GM19455 (cell line): ENCODE measurements around the gene CLPTM1L.
"Not testable (repeated sequence)": the region's sequence is repeated elsewhere in the genome, so short reads cannot be mapped to it uniquely, and the experiment has no call there.

Source experiments
- ATAC-seq: cut with Tn5 transposase; IDR thresholded peaks from one replicate; pipeline ENCODE4 v1.9.1; 2021; ENCODE audit not compliant: unreplicated experiment

The CLPTM1L gene

GRCh38 chr5:1328237-1329110, 16.4 kb downstream of the CLPTM1L start:
- not testable (repeated sequence) for ATAC-seq

GRCh38 chr5:1326901-1327756, 17.8 kb downstream of the CLPTM1L start:
- ATAC-seq = not testable (repeated sequence)

- not testable (repeated sequence) for ATAC-seq
Observed at GRCh38 chr5:1326532-1326875, 18.4 kb downstream of the CLPTM1L start.

GRCh38 chr5:1325870-1326531, 18.9 kb downstream of the CLPTM1L start:
- ATAC-seq = no peak

- no peak for ATAC-seq
Observed at GRCh38 chr5:1325191-1325741, 19.6 kb downstream of the CLPTM1L start.

DNA sequence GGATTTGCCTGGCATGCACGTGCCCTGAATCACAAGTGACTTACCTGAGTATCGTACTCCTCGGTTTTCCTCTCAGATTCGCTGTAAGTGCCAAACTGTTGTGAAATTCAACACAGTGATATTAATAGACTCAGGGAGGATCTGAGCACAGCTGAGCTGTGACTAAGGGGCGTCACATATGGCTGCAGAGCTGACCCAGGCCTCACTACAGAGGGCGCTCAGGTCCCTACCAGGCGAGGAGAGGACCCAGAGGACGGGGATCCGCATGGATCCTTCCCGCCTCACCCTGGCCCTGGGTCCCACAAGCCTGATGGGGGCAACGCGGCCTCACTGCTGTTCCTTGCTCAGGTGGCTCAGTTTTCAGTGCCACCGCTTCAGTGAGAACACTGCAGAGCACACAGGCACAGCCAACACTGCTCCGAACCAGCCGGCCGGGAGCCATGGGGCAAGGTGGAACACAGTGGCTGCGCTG, 20.1 kb downstream of the CLPTM1L start:
- no peak for ATAC-seq

- no peak for ATAC-seq
Observed at GRCh38 chr5:1324301-1324700, 20.6 kb downstream of the CLPTM1L start.

DNA sequence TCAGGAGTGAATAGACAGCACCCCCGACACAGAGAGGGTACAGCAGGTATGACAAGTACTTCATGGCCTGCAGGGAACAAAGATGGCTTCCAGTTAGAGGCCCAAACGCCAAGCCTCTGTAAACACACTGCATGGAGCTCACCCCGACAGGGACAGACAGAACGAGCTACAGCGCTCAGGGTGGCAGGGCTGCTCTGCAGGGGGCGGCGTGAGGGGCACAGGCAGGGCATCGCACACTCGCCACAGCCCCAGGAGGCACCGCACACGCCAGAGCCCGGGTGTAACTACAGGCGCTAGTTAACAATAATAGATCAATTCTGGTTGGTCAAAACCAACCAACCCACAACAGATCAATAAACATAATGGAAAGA, 21.1 kb downstream of the CLPTM1L start:
- ATAC-seq = no peak

DNA sequence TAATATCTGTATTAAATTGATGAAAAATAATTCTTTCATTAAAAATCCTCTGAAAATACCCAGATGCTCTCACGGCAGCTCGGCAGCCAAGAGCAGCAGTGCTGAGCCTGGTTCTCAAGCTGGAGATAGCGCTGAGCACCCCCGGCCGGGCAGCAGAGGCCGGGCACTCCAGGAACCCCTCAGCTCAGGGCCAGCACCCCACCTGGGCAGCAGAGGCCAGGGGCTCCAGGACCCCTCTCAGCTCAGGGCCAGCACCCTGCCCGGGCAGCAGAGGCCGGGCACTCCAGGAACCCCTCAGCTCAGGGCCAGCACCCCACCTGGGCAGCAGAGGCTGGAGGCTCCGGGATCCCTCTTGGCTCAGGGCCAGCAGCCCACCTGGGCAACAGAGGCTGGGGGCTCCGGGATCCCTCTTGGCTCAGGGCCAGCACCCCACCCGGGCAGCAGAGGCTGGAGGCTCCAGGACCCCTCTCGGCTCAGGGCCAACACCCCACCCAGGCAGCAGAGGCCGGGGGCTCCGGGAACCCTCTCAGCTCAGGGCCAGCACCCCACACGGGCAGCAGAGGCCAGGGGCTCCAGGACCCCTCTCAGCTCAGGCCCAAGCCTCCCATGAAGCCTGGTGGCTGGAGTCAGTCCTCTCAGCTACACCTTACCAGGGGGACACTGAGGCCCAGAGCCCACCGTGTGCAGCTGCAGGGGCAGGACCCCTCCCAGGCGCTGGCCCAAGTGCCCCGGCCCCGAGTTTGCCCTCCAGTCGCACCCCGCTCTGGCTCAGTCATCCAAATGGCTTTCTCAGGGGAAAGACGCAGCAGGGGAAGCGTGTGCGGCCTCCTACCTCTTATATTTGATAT, 21.7 kb downstream of the CLPTM1L start:
- ATAC-seq = no peak

GRCh38 chr5:1322036-1322900, 22.6 kb downstream of the CLPTM1L start:
- ATAC-seq = no peak

- ATAC-seq = no peak
Observed at GRCh38 chr5:1321576-1321975, 23.3 kb downstream of the CLPTM1L start.

DNA sequence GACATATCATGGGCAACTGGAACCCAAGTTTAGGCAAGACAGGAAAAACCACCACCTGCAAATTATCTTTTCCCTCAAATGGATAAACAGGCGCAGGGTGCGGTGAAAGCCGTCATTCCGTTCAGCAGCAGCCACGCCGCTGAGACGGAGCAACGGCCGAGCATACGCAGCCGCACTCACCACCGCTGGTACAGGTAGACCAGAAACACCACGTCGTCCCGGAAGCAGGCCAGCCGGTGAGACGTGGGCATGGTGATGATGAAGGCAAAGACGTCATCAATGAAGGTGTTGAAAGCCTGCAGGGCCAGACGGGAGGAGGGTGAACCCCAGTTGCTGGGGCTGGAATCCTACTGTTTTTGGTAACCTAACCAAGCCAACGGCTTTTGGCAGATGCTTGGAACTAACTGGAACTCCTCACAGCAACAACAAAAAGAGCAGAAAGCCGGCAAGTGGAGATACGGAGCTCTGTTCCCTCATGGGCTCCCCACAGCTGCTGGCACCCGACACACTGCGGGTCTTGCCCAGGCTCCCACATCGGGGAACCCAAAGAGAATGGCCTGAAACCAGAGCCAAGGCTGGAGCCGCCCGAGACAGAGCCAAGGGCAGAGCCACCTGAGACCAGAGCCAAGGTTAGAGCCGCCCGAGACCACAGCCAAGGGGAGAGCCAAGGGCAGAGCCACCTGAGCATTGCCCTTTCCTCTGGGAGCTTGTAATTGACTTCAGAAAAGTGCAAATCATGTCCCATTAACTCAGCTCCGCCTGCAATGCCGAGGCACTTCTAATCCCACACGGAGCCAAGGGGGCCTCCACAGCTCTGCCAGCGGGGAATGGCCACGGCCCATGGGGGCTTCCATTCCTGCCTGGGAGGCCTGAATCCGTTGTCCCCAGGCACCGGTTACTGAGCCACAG, 24.2 kb downstream of the CLPTM1L start:
- no peak for ATAC-seq

- no peak for ATAC-seq
Observed at GRCh38 chr5:1319436-1320256, 25.3 kb downstream of the CLPTM1L start.

- no peak for ATAC-seq
Observed at GRCh38 chr5:1318659-1319251, 26.1 kb downstream of the CLPTM1L start.

- ATAC-seq = no peak
Observed at GRCh38 chr5:1317921-1318565, 26.9 kb downstream of the CLPTM1L start.

GRCh38 chr5:1316588-1317340, 28.1 kb downstream of the CLPTM1L start:
- no peak for ATAC-seq
